DOHH2 (cell line): ENCODE results near the gene RBM20.

ENCODE experiments used
- CTCF ChIP-seq: fragments of 200-600 bp; sonication (generic); IDR thresholded peaks from one replicate; pipeline ENCODE4 v1.5.1; 2014; ENCODE audit warnings: antibody characterized with exemption, mild to moderate bottlenecking, low read depth, low read length; ENCODE audit not compliant: poor library complexity, severe bottlenecking
- EZH2phosphoT487 ChIP-seq: fragments of 200-600 bp; sonication (generic); IDR thresholded peaks from 2 replicates; pipeline ENCODE4 v1.6.1; 2017; ENCODE audit warnings: borderline replicate concordance, mild to moderate bottlenecking, antibody characterized with exemption, low read length, moderate library complexity, mixed read lengths

DNA sequence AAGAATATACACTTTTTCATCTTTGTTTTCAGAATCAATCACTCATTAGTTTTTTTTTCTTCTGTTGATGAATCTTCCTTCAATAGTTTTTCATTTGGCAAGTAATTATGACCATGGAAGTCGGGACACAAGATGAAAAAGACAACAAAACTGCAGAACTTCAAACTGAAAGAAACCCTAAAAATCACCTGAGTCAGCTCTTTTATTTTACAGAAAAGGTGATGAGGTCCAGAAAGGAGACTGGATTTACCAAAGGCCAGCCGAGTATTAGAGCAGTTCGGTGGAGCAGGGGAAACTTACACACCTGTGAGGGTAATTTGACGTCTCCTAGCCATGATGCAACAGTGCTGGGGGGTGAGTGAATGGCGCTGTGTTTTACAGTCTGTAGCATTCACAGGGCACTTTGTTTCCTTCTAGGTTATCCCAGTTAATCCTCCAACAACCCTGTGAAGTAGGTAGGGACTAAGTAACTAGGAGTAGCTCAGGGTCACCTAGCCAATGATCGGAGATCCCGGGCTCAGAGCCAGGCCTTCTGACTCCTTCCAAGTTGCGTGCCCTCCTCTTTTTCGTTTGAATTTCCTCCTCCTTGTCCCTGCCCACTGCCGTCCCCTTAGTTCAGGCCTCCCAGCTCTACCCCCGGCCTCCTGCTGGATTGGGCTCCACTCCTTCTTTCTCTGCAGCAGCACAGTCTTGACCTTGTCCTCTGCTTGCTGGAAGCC, 14.0 kb downstream of the RBM20 start:
- TF ChIP-seq CTCF: no peak
- no peak for TF ChIP-seq EZH2phosphoT487
